ENCODE measurements around the gene DDIAS.

The DDIAS gene

GRCh38 chr11:82903843-82904586, 2.5 kb downstream of the DDIAS start:
- H3K27ac ChIP-seq (ENCODE audit: low read length, poor library complexity, severe bottlenecking): no peak overlapping the region
- H2BK15ac ChIP-seq (ENCODE audit: low read depth, poor library complexity, severe bottlenecking): no peak overlapping the region
- H4K8ac ChIP-seq (ENCODE audit: low read length): no peak overlapping the region
- H3K4ac ChIP-seq (ENCODE audit: low read depth in 1 of 2, low read length in 2 of 2): no peak overlapping the region
- 90% methylated on average over 3 of the region's 3 CpGs for WGBS
- H3K18ac ChIP-seq (ENCODE audit: low read depth in 1 of 2, low read length in 2 of 2): no peak overlapping the region
- peaks cover 2% of the 10 kb centered on the region for H3K4me1 ChIP-seq (ENCODE audit: control insufficient read depth, insufficient read depth, low read depth, low read length)
- H2AK5ac ChIP-seq (ENCODE audit: low read length, severe bottlenecking): no peak overlapping the region
- DNase-seq: no peak
- no peak overlapping the region for H4K91ac ChIP-seq (ENCODE audit: low read length)
- H2BK5ac ChIP-seq (ENCODE audit: low read depth, low read length, poor library complexity, severe bottlenecking): no peak overlapping the region
- H3K23ac ChIP-seq (ENCODE audit: low read length in 2 of 2): no peak overlapping the region
- no peak overlapping the region for H3K14ac ChIP-seq (ENCODE audit: low read length in 2 of 2)
- H2AFZ ChIP-seq (ENCODE audit: low read depth, low read length): no peak overlapping the region
- H3K4me3 ChIP-seq (ENCODE audit: insufficient read depth in 1 of 2, low read depth in 1 of 2, low read length in 2 of 2): no peak overlapping the region
- no peaks in the 10 kb centered on the region for H3K36me3 ChIP-seq (ENCODE audit: control insufficient read depth in 1 of 2, insufficient read depth in 2 of 2, low read depth in 1 of 2, low read length in 2 of 2)
- H3K79me1 ChIP-seq (replicated peaks; ENCODE audit: low read length, poor library complexity, severe bottlenecking): peaks cover 19% of the 10 kb centered on the region
- H3K27me3 ChIP-seq (ENCODE audit: control insufficient read depth in 1 of 2, insufficient read depth in 1 of 2, low read length in 2 of 2): no peaks in the 10 kb centered on the region
- H3K9me3 ChIP-seq (ENCODE audit: control insufficient read depth, low read length): no peaks in the 10 kb centered on the region
- H3K9ac ChIP-seq (ENCODE audit: low read length): no peak overlapping the region
- H2BK12ac ChIP-seq (ENCODE audit: low read length in 2 of 2): no peak overlapping the region
- H3K4me2 ChIP-seq (ENCODE audit: low read length, poor library complexity, severe bottlenecking): no peak overlapping the region
- H2BK120ac ChIP-seq (ENCODE audit: low read depth, low read length): no peak overlapping the region

- H2BK5ac ChIP-seq (ENCODE audit: low read depth, low read length, poor library complexity, severe bottlenecking): no peak overlapping the region
- H3K27me3 ChIP-seq (ENCODE audit: control insufficient read depth in 1 of 2, insufficient read depth in 1 of 2, low read length in 2 of 2): no peaks in the 10 kb centered on the region
- DNase-seq: peak; percentile 52
- peak overlapping the region; percentile 82 for H3K9ac ChIP-seq (ENCODE audit: low read length)
- H2BK15ac ChIP-seq (ENCODE audit: low read depth, poor library complexity, severe bottlenecking): no peak overlapping the region
- no peak overlapping the region for H4K91ac ChIP-seq (ENCODE audit: low read length)
- H3K18ac ChIP-seq (ENCODE audit: low read depth in 1 of 2, low read length in 2 of 2): no peak overlapping the region
- no peaks in the 10 kb centered on the region for H3K36me3 ChIP-seq (ENCODE audit: control insufficient read depth in 1 of 2, insufficient read depth in 2 of 2, low read depth in 1 of 2, low read length in 2 of 2)
- H3K4me2 ChIP-seq (ENCODE audit: low read length, poor library complexity, severe bottlenecking): no peak overlapping the region
- no peak overlapping the region for H2BK12ac ChIP-seq (ENCODE audit: low read length in 2 of 2)
- H4K8ac ChIP-seq (ENCODE audit: low read length): no peak overlapping the region
- no peak overlapping the region for H2AK5ac ChIP-seq (ENCODE audit: low read length, severe bottlenecking)
- H3K9me3 ChIP-seq (ENCODE audit: control insufficient read depth, low read length): peaks cover under 1% of the 10 kb centered on the region
- no peaks in the 10 kb centered on the region for H3K4me1 ChIP-seq (ENCODE audit: control insufficient read depth, insufficient read depth, low read depth, low read length)
- peaks cover 14% of the 10 kb centered on the region for H3K79me1 ChIP-seq (replicated peaks; ENCODE audit: low read length, poor library complexity, severe bottlenecking)
- H3K4ac ChIP-seq (ENCODE audit: low read depth in 1 of 2, low read length in 2 of 2): no peak overlapping the region
- no peak overlapping the region for H3K27ac ChIP-seq (ENCODE audit: low read length, poor library complexity, severe bottlenecking)
- H3K14ac ChIP-seq (ENCODE audit: low read length in 2 of 2): no peak overlapping the region
- no peak overlapping the region for H3K23ac ChIP-seq (ENCODE audit: low read length in 2 of 2)
- no peak overlapping the region for H2BK120ac ChIP-seq (ENCODE audit: low read depth, low read length)
- H2AFZ ChIP-seq (ENCODE audit: low read depth, low read length): no peak overlapping the region
- no CpG with 5 or more reads among the region's 1 CpG for WGBS
- H3K4me3 ChIP-seq (ENCODE audit: insufficient read depth in 1 of 2, low read depth in 1 of 2, low read length in 2 of 2): peak overlapping the region in 1 of 2 experiments; percentile 48
These were observed 4.7 kb downstream of the DDIAS start for GRCh38 chr11:82906236-82906635.

GRCh38 chr11:82906931-82907330, 5.4 kb downstream of the DDIAS start:
- H4K8ac ChIP-seq (ENCODE audit: low read length): no peak overlapping the region
- WGBS: 100% methylated on average over 1 of the region's 2 CpGs
- no peak overlapping the region for H3K14ac ChIP-seq (ENCODE audit: low read length in 2 of 2)
- H2BK15ac ChIP-seq (ENCODE audit: low read depth, poor library complexity, severe bottlenecking): no peak overlapping the region
- H4K91ac ChIP-seq (ENCODE audit: low read length): no peak overlapping the region
- H3K27ac ChIP-seq (ENCODE audit: low read length, poor library complexity, severe bottlenecking): no peak overlapping the region
- H3K4me2 ChIP-seq (ENCODE audit: low read length, poor library complexity, severe bottlenecking): no peak overlapping the region
- H3K79me1 ChIP-seq (replicated peaks; ENCODE audit: low read length, poor library complexity, severe bottlenecking): peaks cover 14% of the 10 kb centered on the region
- no peak overlapping the region for H2BK12ac ChIP-seq (ENCODE audit: low read length in 2 of 2)
- H2AFZ ChIP-seq (ENCODE audit: low read depth, low read length): no peak overlapping the region
- DNase-seq: no peak
- no peak overlapping the region for H3K4ac ChIP-seq (ENCODE audit: low read depth in 1 of 2, low read length in 2 of 2)
- H3K4me1 ChIP-seq (ENCODE audit: control insufficient read depth, insufficient read depth, low read depth, low read length): no peaks in the 10 kb centered on the region
- no peak overlapping the region for H2AK5ac ChIP-seq (ENCODE audit: low read length, severe bottlenecking)
- peaks cover 7% of the 10 kb centered on the region for H3K9me3 ChIP-seq (ENCODE audit: control insufficient read depth, low read length)
- H3K18ac ChIP-seq (ENCODE audit: low read depth in 1 of 2, low read length in 2 of 2): no peak overlapping the region
- H3K27me3 ChIP-seq (ENCODE audit: control insufficient read depth in 1 of 2, insufficient read depth in 1 of 2, low read length in 2 of 2): no peaks in the 10 kb centered on the region
- H2BK5ac ChIP-seq (ENCODE audit: low read depth, low read length, poor library complexity, severe bottlenecking): no peak overlapping the region
- peak overlapping the region; percentile 82 for H3K9ac ChIP-seq (ENCODE audit: low read length)
- no peak overlapping the region for H2BK120ac ChIP-seq (ENCODE audit: low read depth, low read length)
- peak overlapping the region in 1 of 2 experiments; percentile 48 for H3K4me3 ChIP-seq (ENCODE audit: insufficient read depth in 1 of 2, low read depth in 1 of 2, low read length in 2 of 2)
- no peak overlapping the region for H3K23ac ChIP-seq (ENCODE audit: low read length in 2 of 2)
- no peaks in the 10 kb centered on the region for H3K36me3 ChIP-seq (ENCODE audit: control insufficient read depth in 1 of 2, insufficient read depth in 2 of 2, low read depth in 1 of 2, low read length in 2 of 2)

GRCh38 chr11:82907371-82907770, 5.8 kb downstream of the DDIAS start:
- Histone ChIP-seq H3K4me3 (ENCODE audit: insufficient read depth in 1 of 2, low read depth in 1 of 2, low read length in 2 of 2) (peak overlapping the region in 1 of 2 experiments; percentile 48), H3K14ac (ENCODE audit: low read length in 2 of 2) (no peak overlapping the region), H3K9me3 (ENCODE audit: control insufficient read depth, low read length) (peaks cover 12% of the 10 kb centered on the region), H3K79me1 (replicated peaks; ENCODE audit: low read length, poor library complexity, severe bottlenecking) (peaks cover 12% of the 10 kb centered on the region), H2BK15ac (ENCODE audit: low read depth, poor library complexity, severe bottlenecking) (no peak overlapping the region), H2AK5ac (ENCODE audit: low read length, severe bottlenecking) (no peak overlapping the region), H2BK120ac (ENCODE audit: low read depth, low read length) (no peak overlapping the region), H2AFZ (ENCODE audit: low read depth, low read length) (no peak overlapping the region), H2BK5ac (ENCODE audit: low read depth, low read length, poor library complexity, severe bottlenecking) (no peak overlapping the region), H3K4ac (ENCODE audit: low read depth in 1 of 2, low read length in 2 of 2) (no peak overlapping the region), H3K4me2 (ENCODE audit: low read length, poor library complexity, severe bottlenecking) (no peak overlapping the region), H4K91ac (ENCODE audit: low read length) (no peak overlapping the region), H3K23ac (ENCODE audit: low read length in 2 of 2) (no peak overlapping the region), H4K8ac (ENCODE audit: low read length) (no peak overlapping the region), H3K27me3 (ENCODE audit: control insufficient read depth in 1 of 2, insufficient read depth in 1 of 2, low read length in 2 of 2) (no peaks in the 10 kb centered on the region), H3K36me3 (ENCODE audit: control insufficient read depth in 1 of 2, insufficient read depth in 2 of 2, low read depth in 1 of 2, low read length in 2 of 2) (no peaks in the 10 kb centered on the region), H2BK12ac (ENCODE audit: low read length in 2 of 2) (no peak overlapping the region), H3K4me1 (ENCODE audit: control insufficient read depth, insufficient read depth, low read depth, low read length) (no peaks in the 10 kb centered on the region), H3K27ac (ENCODE audit: low read length, poor library complexity, severe bottlenecking) (no peak overlapping the region), H3K9ac (ENCODE audit: low read length) (peak overlapping the region; percentile 82), H3K18ac (ENCODE audit: low read depth in 1 of 2, low read length in 2 of 2) (no peak overlapping the region)
- 89% methylated on average over 5 of the region's 5 CpGs for WGBS
- no peak for DNase-seq

Data from mesenchymal stem cell (in vitro differentiated cells and primary cell).